ENCODE measurements around the gene SLC25A29.
"Not testable (repeated sequence)": the region's sequence is repeated elsewhere in the genome, so short reads cannot be mapped to it uniquely, and the experiment has no call there.

DNA sequence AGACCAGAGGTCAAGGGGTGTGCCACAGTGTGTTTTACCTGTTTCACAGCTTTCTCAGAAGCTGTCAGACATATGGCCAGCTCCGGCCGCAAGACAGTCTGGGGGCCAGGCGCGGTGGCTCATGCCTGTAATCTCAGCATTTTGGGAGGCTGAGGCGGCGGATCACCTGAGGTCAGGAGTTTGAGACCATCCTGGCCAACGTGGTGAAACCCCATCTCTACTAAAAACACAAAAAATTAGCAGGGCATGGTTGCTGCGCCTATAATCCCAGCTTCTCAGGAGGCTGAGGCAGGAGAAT lies 18.3 kb downstream of the SLC25A29 start:
- TF ChIP-seq POLR2A, EP300 (IDR thresholded peaks at IDR 0.05): not testable (repeated sequence)
- TF ChIP-seq, protein P1, sequence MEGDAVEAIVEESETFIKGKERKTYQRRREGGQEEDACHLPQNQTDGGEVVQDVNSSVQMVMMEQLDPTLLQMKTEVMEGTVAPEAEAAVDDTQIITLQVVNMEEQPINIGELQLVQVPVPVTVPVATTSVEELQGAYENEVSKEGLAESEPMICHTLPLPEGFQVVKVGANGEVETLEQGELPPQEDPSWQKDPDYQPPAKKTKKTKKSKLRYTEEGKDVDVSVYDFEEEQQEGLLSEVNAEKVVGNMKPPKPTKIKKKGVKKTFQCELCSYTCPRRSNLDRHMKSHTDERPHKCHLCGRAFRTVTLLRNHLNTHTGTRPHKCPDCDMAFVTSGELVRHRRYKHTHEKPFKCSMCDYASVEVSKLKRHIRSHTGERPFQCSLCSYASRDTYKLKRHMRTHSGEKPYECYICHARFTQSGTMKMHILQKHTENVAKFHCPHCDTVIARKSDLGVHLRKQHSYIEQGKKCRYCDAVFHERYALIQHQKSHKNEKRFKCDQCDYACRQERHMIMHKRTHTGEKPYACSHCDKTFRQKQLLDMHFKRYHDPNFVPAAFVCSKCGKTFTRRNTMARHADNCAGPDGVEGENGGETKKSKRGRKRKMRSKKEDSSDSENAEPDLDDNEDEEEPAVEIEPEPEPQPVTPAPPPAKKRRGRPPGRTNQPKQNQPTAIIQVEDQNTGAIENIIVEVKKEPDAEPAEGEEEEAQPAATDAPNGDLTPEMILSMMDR (IDR thresholded peaks at IDR 0.05): not testable (repeated sequence)
